ENCODE data around the gene CCDC86. TPM values are rescaled to one million over a fixed set of nuclear protein-coding genes. Genes with fewer than 3 reads are reported as not detected.

The CCDC86 gene
- total and polyA plus RNA-seq, 10 of the 15 experiments (the other 5 are each of a cell fraction or from before 2014, with no cell fraction given): 2.0 to 87.2 (median 38.7) TPM

GRCh38 chr11:60848714-60849151, 6.8 kb downstream of the CCDC86 start:
- ChIA-PET CTCF (no interaction called here), RAD21 (ENCODE audit: unreplicated experiment) (no interaction called here), POLR2A (no interaction called here), SMC1A (ENCODE audit: uncharacterized antibody, unreplicated experiment) (no interaction called here)
- H3K27me3 ChIP-seq (replicated peaks in 1 of 2; ENCODE audit: control insufficient read depth in 2 of 2, insufficient read depth in 2 of 2, low read length in 1 of 2): no peaks in the 10 kb centered on the region
- H3K27ac ChIP-seq (ENCODE audit: control insufficient read depth, insufficient read depth): no peak overlapping the region
- H3K4me1 ChIP-seq (ENCODE audit: control insufficient read depth, insufficient read depth, low read length): no peaks in the 10 kb centered on the region
- peaks cover 8 to 27% of the 10 kb centered on the region in 2 experiments for H3K36me3 ChIP-seq (ENCODE audit: control insufficient read depth in 2 of 2, insufficient read depth in 2 of 2, low read length in 1 of 2)
- H4K20me1 ChIP-seq (ENCODE audit: control insufficient read depth, insufficient read depth): no peaks in the 10 kb centered on the region
- FAIRE-seq (no peak), DNase-seq (ENCODE audit: low read depth, low spot score) (no peak), ATAC-seq (no peak)
- no peak overlapping the region for H3K9ac ChIP-seq (ENCODE audit: control insufficient read depth, insufficient read depth, low read length)
- BruUV-seq (replicated peaks): no TSS peak
- intact Hi-C loops (cut with micrococcal nuclease; ENCODE audit: unreplicated experiment) (loop anchor here (10.0 kb wide), 1 partner anchor 106 kb away; the partner anchor contains the start of gene SLC15A3), in situ Hi-C loops (cut with MboI) (no loop called here)
- H3K9me3 ChIP-seq (replicated peaks; ENCODE audit: control insufficient read depth, insufficient read depth, low read length): no peaks in the 10 kb centered on the region
- no peak overlapping the region for H3K4me2 ChIP-seq (ENCODE audit: control insufficient read depth, insufficient read depth)
- H3K4me3 ChIP-seq: no peak overlapping the region
- H3K79me2 ChIP-seq (ENCODE audit: control insufficient read depth, insufficient read depth, low read length): peaks cover 23% of the 10 kb centered on the region
- 91% methylated on average over 9 of the region's 10 CpGs for WGBS (ENCODE audit: insufficient coverage, insufficient replicate concordance, low lambda C conversion rate, missing lambda C conversion rate)
- no peak overlapping the region for H2AFZ ChIP-seq (ENCODE audit: control insufficient read depth, low read depth, low read length)
- no peak for TF ChIP-seq CEBPB (IDR thresholded peaks at IDR 0.05; ENCODE audit: borderline replicate concordance in 1 of 2, low read depth in 2 of 2, low read length in 2 of 2)
- no peak for TF ChIP-seq YY1 (IDR thresholded peaks at IDR 0.05; ENCODE audit: low read depth, low read length)
- no peak for TF ChIP-seq E2F8 (IDR thresholded peaks at IDR 0.05; ENCODE audit: low read depth, partially characterized antibody)
- TF ChIP-seq KLF5 (IDR thresholded peaks at IDR 0.05; ENCODE audit: partially characterized antibody): no peak
- no peak for TF ChIP-seq RCOR1 (conservative IDR thresholded peaks at IDR 0.05; ENCODE audit: low read depth, low read length)
- TF ChIP-seq, protein P1, sequence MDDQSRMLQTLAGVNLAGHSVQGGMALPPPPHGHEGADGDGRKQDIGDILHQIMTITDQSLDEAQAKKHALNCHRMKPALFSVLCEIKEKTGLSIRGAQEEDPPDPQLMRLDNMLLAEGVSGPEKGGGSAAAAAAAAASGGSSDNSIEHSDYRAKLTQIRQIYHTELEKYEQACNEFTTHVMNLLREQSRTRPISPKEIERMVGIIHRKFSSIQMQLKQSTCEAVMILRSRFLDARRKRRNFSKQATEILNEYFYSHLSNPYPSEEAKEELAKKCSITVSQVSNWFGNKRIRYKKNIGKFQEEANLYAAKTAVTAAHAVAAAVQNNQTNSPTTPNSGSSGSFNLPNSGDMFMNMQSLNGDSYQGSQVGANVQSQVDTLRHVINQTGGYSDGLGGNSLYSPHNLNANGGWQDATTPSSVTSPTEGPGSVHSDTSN (IDR thresholded peaks at IDR 0.05; ENCODE audit: insufficient replicate concordance, low read depth, low read length): no peak
- TF ChIP-seq SMAD1 (IDR thresholded peaks at IDR 0.05; ENCODE audit: low read depth, partially characterized antibody): no peak
- no peak for TF ChIP-seq NR2C1 (IDR thresholded peaks at IDR 0.05)
- TF ChIP-seq, protein P2, sequence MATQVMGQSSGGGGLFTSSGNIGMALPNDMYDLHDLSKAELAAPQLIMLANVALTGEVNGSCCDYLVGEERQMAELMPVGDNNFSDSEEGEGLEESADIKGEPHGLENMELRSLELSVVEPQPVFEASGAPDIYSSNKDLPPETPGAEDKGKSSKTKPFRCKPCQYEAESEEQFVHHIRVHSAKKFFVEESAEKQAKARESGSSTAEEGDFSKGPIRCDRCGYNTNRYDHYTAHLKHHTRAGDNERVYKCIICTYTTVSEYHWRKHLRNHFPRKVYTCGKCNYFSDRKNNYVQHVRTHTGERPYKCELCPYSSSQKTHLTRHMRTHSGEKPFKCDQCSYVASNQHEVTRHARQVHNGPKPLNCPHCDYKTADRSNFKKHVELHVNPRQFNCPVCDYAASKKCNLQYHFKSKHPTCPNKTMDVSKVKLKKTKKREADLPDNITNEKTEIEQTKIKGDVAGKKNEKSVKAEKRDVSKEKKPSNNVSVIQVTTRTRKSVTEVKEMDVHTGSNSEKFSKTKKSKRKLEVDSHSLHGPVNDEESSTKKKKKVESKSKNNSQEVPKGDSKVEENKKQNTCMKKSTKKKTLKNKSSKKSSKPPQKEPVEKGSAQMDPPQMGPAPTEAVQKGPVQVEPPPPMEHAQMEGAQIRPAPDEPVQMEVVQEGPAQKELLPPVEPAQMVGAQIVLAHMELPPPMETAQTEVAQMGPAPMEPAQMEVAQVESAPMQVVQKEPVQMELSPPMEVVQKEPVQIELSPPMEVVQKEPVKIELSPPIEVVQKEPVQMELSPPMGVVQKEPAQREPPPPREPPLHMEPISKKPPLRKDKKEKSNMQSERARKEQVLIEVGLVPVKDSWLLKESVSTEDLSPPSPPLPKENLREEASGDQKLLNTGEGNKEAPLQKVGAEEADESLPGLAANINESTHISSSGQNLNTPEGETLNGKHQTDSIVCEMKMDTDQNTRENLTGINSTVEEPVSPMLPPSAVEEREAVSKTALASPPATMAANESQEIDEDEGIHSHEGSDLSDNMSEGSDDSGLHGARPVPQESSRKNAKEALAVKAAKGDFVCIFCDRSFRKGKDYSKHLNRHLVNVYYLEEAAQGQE (IDR thresholded peaks at IDR 0.05; ENCODE audit: low read depth, low read length): no peak
- no peak for TF ChIP-seq HDGF (IDR thresholded peaks at IDR 0.05)
- no peak for TF ChIP-seq IRF3 (IDR thresholded peaks at IDR 0.05)
- no peak for TF ChIP-seq RFX5 (IDR thresholded peaks at IDR 0.05; ENCODE audit: low read depth, low read length)
- no peak for TF ChIP-seq HDAC6 (IDR thresholded peaks at IDR 0.05; ENCODE audit: unreplicated experiment)
- TF ChIP-seq TAF1 (IDR thresholded peaks at IDR 0.05; ENCODE audit: borderline replicate concordance, low read depth, low read length): no peak
- TF ChIP-seq RELB (IDR thresholded peaks at IDR 0.05; ENCODE audit: low read depth): no peak

All from GM12878 (cell line).